K562 (cell line): ENCODE results near the gene GPR3. TPM values are rescaled to one million over a fixed set of nuclear protein-coding genes. Genes with fewer than 3 reads are reported as not detected.

Source experiments
- ATAC-seq: fragments of 200-7000 bp; cut with Tn5 transposase; 3 replicates; pipeline ENCODE4 v1.9.1; 2020; ENCODE audit warnings: moderate library complexity
- BruUV-seq: library from RNA; stranded (reverse); fragments of 400-500 nt; replicated peaks from 2 replicates; lab custom pipeline; 2021; lab: Mats Ljungman, UMichigan
- CTCF ChIA-PET: fragments of 300-600 bp; formaldehyde crosslinking; extraction: SDS; loops from one replicate; lab custom pipeline; 2021; ENCODE audit warnings: low intra/inter-chr PET ratio; lab: Yijun Ruan, JAX
- POLR2A ChIA-PET: fragments of 300-600, 350-650 bp; sonication (Branson Sonifier 250); formaldehyde crosslinking; extraction: SDS; loops from one replicate; lab custom pipeline; 2021; ENCODE audit warnings: antibody characterized with exemption, inconsistent platforms; lab: Yijun Ruan, JAX
- DNase-seq, 4 experiments: peaks; one replicate each; pipeline versions ENCODE4 v3.0.0 to v3.0.0-alpha.2; 2011 to 2018; ENCODE audit warnings: low spot score in 3 of 4, mixed read lengths in 3 of 4; ENCODE audit errors: extremely low read depth in 1 of 4
- FAIRE-seq: peaks from 2 replicates; lab custom pipeline; 2011; peaks lifted over from hg19 to GRCh38; lab: Jason Lieb, UNC
- H2AFZ ChIP-seq: 2 replicates; pipeline ENCODE4 v1.6.0; 2011; ENCODE audit warnings: low read depth, low read length, control low read depth, inconsistent platforms
- H3K27ac ChIP-seq: fragments of 200-600 bp; 3 replicates; pipeline ENCODE4 v1.8.0; 2011; ENCODE audit warnings: low read depth, mild to moderate bottlenecking, control low read depth, inconsistent platforms, low read length, moderate library complexity, mixed read lengths; ENCODE audit errors: extremely low read depth
- H3K27me3 ChIP-seq, 2 experiments: fragments of 300-600 bp in 1 of 2; 2 replicates in 1 of 2; 3 replicates in 1 of 2; pipeline versions ENCODE4 v1.6.0 to v1.8.0; 2011; ENCODE audit warnings: inconsistent platforms in 2 of 2, low read length in 2 of 2, mild to moderate bottlenecking in 1 of 2, mixed read lengths in 1 of 2, moderate library complexity in 1 of 2; ENCODE audit not compliant: control insufficient read depth in 2 of 2, insufficient read depth in 2 of 2
- H3K36me3 ChIP-seq: fragments of 300-600 bp; 3 replicates; pipeline ENCODE4 v1.8.0; 2011; ENCODE audit warnings: mild to moderate bottlenecking, low read length, inconsistent platforms; ENCODE audit not compliant: control insufficient read depth, insufficient read depth
- H3K4me1 ChIP-seq, 2 experiments: fragments of 200-600 bp in 1 of 2; replicated peaks in 1 of 2; 2 replicates in 1 of 2; 3 replicates in 1 of 2; pipeline versions ENCODE4 v1.5.1 to v1.8.0; 2011; ENCODE audit warnings: inconsistent platforms in 2 of 2, low read length in 2 of 2, mild to moderate bottlenecking in 1 of 2, mixed read lengths in 1 of 2, moderate library complexity in 1 of 2; ENCODE audit not compliant: control insufficient read depth in 2 of 2, insufficient read depth in 2 of 2
- H3K4me2 ChIP-seq: 2 replicates; pipeline ENCODE4 v1.6.1; 2011; ENCODE audit warnings: low read length, control low read depth, inconsistent platforms, mixed read lengths; ENCODE audit not compliant: insufficient read depth
- H3K4me3 ChIP-seq: fragments of 200-600 bp; sonication (generic), shearing (Covaris generic); 2 replicates; pipeline ENCODE4 v1.5.1; 2016; ENCODE audit warnings: control low read depth, inconsistent platforms
- H3K79me2 ChIP-seq: fragments of 200-600 bp; 3 replicates; pipeline ENCODE4 v1.8.0; 2011; ENCODE audit warnings: low read length, inconsistent platforms; ENCODE audit not compliant: control insufficient read depth, insufficient read depth
- H3K9ac ChIP-seq, 2 experiments: 2 replicates each; pipeline versions ENCODE4 v1.6.0 to v1.6.1; 2011; ENCODE audit warnings: low read depth in 2 of 2, low read length in 2 of 2, control low read depth in 1 of 2, inconsistent platforms in 1 of 2, mild to moderate bottlenecking in 1 of 2, mixed read lengths in 1 of 2; ENCODE audit not compliant: insufficient read depth in 1 of 2
- H3K9me1 ChIP-seq: one replicate; pipeline ENCODE4 v1.6.0; 2011; ENCODE audit warnings: inconsistent platforms, mild to moderate bottlenecking, low read length, moderate library complexity; ENCODE audit not compliant: control insufficient read depth, insufficient read depth
- H3K9me3 ChIP-seq: replicated peaks from 2 replicates; pipeline ENCODE4 v1.5.1; 2011; ENCODE audit warnings: low read depth, low read length, inconsistent platforms; ENCODE audit not compliant: control insufficient read depth, insufficient read depth
- H4K20me1 ChIP-seq: replicated peaks from 2 replicates; pipeline ENCODE4 v1.6.1; 2011; ENCODE audit warnings: low read length, inconsistent platforms, mixed read lengths; ENCODE audit not compliant: control insufficient read depth, insufficient read depth
- CHCHD3 ChIP-seq: fragments of 250-450 bp; sonication (Bioruptor Pico); IDR thresholded peaks from 2 replicates; pipeline ENCODE4 v2.1.2; 2022; ENCODE audit warnings: mild to moderate bottlenecking
- CREM ChIP-seq: IDR thresholded peaks from 2 replicates; pipeline ENCODE4 v1.6.1; 2014; ENCODE audit warnings: antibody characterized with exemption, low read depth
- HMGN3 ChIP-seq: IDR thresholded peaks from 2 replicates; pipeline ENCODE4 v1.6.1; 2011; ENCODE audit warnings: borderline replicate concordance, low read depth, mild to moderate bottlenecking, mixed read lengths, low read length; ENCODE audit not compliant: insufficient read length; ENCODE audit errors: extremely low read depth
- KDM4B ChIP-seq, 2 experiments: fragments of 450-650 bp in 1 of 2; sonication (generic) in 1 of 2; IDR thresholded peaks; 2 replicates each; pipeline ENCODE4 v1.6.1; 2016 to 2017; ENCODE audit warnings: borderline replicate concordance in 2 of 2, antibody characterized with exemption in 1 of 2, low read depth in 1 of 2, mild to moderate bottlenecking in 1 of 2
- KLF10 ChIP-seq: fragments of 250-450 bp; sonication (Bioruptor Pico); IDR thresholded peaks from 2 replicates; pipeline ENCODE4 v1.6.1; 2021; ENCODE audit warnings: matching md5 sums
- MBD2 ChIP-seq: sonication (generic); IDR thresholded peaks from 2 replicates; pipeline ENCODE4 v1.6.1; 2016; ENCODE audit warnings: low read depth, borderline replicate concordance
- MEIS2 ChIP-seq: fragments of 450-650 bp; IDR thresholded peaks from 2 replicates; pipeline ENCODE4 v1.6.1; 2014; ENCODE audit warnings: mild to moderate bottlenecking; ENCODE audit not compliant: partially characterized antibody
- MYNN ChIP-seq, 2 experiments: sonication (generic); formaldehyde crosslinking in 1 of 2; IDR thresholded peaks; 2 replicates each; pipeline versions ENCODE4 v1.5.0 to v1.6.1; 2016 to 2020; ENCODE audit warnings: antibody characterized with exemption in 1 of 2, missing genetic modification reagents in 1 of 2
- POLR2G ChIP-seq: fragments of 200-400 bp; formaldehyde crosslinking; IDR thresholded peaks from 2 replicates; pipeline ENCODE4 v1.6.1; 2017; ENCODE audit warnings: low read depth, mild to moderate bottlenecking, antibody characterized with exemption, low read length, moderate library complexity
- RCOR1 ChIP-seq, 2 experiments: IDR thresholded peaks; 2 replicates each; pipeline ENCODE4 v1.6.1; 2012; ENCODE audit warnings: low read depth in 2 of 2, low read length in 2 of 2, borderline replicate concordance in 1 of 2, improper control_type of control experiment in 1 of 2
- RHOXF2B ChIP-seq: fragments of 250-450 bp; sonication (Bioruptor Pico); conservative IDR thresholded peaks from 2 replicates; pipeline ENCODE4 v1.5.1; 2021
- SIN3A ChIP-seq, 2 experiments: fragments of 150-350 bp in 1 of 2; IDR thresholded peaks; 2 replicates each; pipeline ENCODE4 v1.6.1; 2011 to 2016; ENCODE audit warnings: borderline replicate concordance in 2 of 2, low read depth in 2 of 2, low read length in 2 of 2, mild to moderate bottlenecking in 2 of 2, moderate library complexity in 2 of 2; ENCODE audit not compliant: control insufficient read depth in 1 of 2
- ZNF696 ChIP-seq: fragments of 250-450 bp; sonication (Bioruptor Pico); conservative IDR thresholded peaks from 2 replicates; pipeline ENCODE4 v1.4.0; 2020; ENCODE audit warnings: mild to moderate bottlenecking, moderate library complexity
- in situ Hi-C: fragments of 300-500 bp; cut with MboI; formaldehyde crosslinking; loops from 4 replicates; pipeline ENCODE4 v1.15.0; 2018; ENCODE audit warnings: inconsistent platforms, mixed read lengths
- intact Hi-C: fragments of 100-400 bp; cut with micrococcal nuclease; formaldehyde crosslinking; loops from 2 replicates; pipeline ENCODE4 v1.14.2; 2022
- polyA plus RNA-seq, 8 experiments: library from polyadenylated mRNA; depleted of rRNA in 4 of 8; stranded (reverse) in 5 of 8; unstranded in 3 of 8; fragments of >200 nt; fragmentation: Nextera tagmentation in 2 of 8; fragmentation: Illumina TruSeq in 1 of 8; extraction: Ambion mirVana in 2 of 8; extraction: Trizol in 1 of 8; gene quantifications; 2 replicates each; pipeline versions ENCODE4 v1.2.1 to v1.2.3, GENCODE V29; 2011 to 2014; ENCODE audit warnings: inconsistent platforms in 1 of 8, missing spikeins in 1 of 8
- total RNA-seq, 7 experiments: library from RNA; depleted of rRNA in 6 of 7; stranded (reverse); fragments of >200 nt in 6 of 7; fragmentation: Illumina TruSeq in 2 of 7; extraction: Trizol in 2 of 7; gene quantifications; 2 replicates each; pipeline versions ENCODE4 v1.2.1 to v1.2.3, GENCODE V29; 2011 to 2021; ENCODE audit warnings: low replicate concordance in 1 of 7
- TF ChIP-seq, protein P1 (sequence below): fragments of 450-650 bp; conservative IDR thresholded peaks from 2 replicates; pipeline ENCODE4 v1.6.1; 2016; ENCODE audit warnings: missing genetic modification characterization, low read depth, mild to moderate bottlenecking, control low read depth, missing compliant biosample characterization
- TF ChIP-seq, protein P2 (sequence below): fragments of 250-450 bp; sonication (Bioruptor Pico); IDR thresholded peaks from 2 replicates; pipeline ENCODE4 v1.5.0; 2021

GPR3 gene
- total and polyA plus RNA-seq, 9 of the 15 experiments (the other 6 are each of a cell fraction or from before 2014, with no cell fraction given), result 0.24 to 11.5 (median 3.7) TPM

DNA sequence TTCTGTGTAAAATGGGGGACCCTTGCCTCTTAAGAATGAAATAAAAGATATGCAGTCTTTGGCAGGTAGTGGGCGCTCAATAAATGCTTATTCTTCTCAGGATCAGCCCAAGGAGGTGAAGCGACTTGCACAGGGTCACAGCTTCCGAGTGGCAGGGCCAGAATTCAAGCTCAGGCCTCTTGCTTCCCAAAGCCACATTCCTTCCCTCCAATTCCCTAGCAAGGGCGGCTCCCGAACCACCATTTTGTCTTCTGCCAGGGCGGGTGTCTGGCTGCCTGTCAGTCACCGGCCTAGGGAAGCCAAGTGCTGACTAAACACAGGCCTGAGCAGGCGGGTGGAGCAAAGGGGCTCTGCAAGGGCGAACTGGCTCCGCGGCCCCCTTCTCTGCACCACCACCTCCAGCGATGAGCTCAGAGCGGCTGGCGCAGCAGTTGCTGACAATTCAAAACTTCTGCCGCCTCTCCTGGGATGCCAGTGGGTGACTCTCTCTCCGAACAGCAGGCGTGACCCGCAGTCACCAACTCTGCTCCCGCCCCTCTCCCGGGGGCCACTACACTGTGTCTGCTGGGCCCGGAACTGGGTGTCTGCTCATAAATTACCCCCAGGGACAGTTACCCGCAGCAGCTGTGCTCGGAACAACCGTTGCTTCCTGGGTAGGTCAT lies 10.8 kb downstream of the GPR3 start (continued):
- TF ChIP-seq, protein P1, sequence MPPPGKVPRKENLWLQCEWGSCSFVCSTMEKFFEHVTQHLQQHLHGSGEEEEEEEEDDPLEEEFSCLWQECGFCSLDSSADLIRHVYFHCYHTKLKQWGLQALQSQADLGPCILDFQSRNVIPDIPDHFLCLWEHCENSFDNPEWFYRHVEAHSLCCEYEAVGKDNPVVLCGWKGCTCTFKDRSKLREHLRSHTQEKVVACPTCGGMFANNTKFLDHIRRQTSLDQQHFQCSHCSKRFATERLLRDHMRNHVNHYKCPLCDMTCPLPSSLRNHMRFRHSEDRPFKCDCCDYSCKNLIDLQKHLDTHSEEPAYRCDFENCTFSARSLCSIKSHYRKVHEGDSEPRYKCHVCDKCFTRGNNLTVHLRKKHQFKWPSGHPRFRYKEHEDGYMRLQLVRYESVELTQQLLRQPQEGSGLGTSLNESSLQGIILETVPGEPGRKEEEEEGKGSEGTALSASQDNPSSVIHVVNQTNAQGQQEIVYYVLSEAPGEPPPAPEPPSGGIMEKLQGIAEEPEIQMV (tag), result no peak
- no peak for TF ChIP-seq CHCHD3 (CRISPR knock-in tag)
- TF ChIP-seq HMGN3, result peak; percentile 50
- peak; percentile 66 for TF ChIP-seq POLR2G
- peak; percentile 37 for TF ChIP-seq MEIS2
- no peak for TF ChIP-seq MYNN (IDR thresholded peaks at IDR 0.05)
- no peak for TF ChIP-seq MYNN (CRISPR knock-in tag; IDR thresholded peaks at IDR 0.05)

DNA sequence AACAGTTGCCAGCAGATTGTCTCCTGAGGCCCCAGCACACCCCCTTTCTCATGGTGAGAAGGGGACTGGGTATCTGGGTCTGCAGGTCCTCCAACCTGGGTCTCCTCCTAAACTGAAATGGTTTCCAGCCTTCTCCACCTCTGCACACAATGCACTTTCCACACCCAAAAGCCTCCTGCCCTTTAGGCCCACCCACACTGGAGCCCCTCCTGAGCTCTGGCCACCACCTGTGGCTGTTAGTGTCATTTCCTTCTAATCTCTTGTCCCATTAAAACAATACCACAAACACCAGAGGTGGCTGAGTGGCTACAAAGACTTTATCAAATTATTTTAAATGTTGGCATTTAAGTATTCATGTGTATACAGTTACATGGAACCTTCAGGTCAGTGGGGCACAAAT lies 11.5 kb downstream of the GPR3 start:
- peaks cover 0 to 20% of the 10 kb centered on the region in 2 experiments; a peak in 2 of 5 replicates for H3K4me1 ChIP-seq
- no peaks in the 10 kb centered on the region for H3K9me1 ChIP-seq
- intact Hi-C loops (no loop called here), in situ Hi-C loops (no loop called here)
- H3K36me3 ChIP-seq, result peaks cover 43% of the 10 kb centered on the region
- FAIRE-seq (no peak), DNase-seq (no peak), ATAC-seq (no peak; the same call in 2 of the 3 replicates)
- no peak overlapping the region for H3K4me3 ChIP-seq
- H4K20me1 ChIP-seq, result no peaks in the 10 kb centered on the region
- no TSS peak for BruUV-seq
- no peak overlapping the region for H3K9ac ChIP-seq
- no peaks in the 10 kb centered on the region for H3K9me3 ChIP-seq
- TF ChIP-seq ZNF696 (CRISPR knock-in tag) (no peak), RHOXF2B (CRISPR knock-in tag) (no peak), RCOR1 (IDR thresholded peaks at IDR 0.05; ENCODE audit: borderline replicate concordance in 1 of 2, low read depth in 2 of 2, low read length in 2 of 2) (no peak), MBD2 (no peak), SIN3A (IDR thresholded peaks at IDR 0.05; ENCODE audit: borderline replicate concordance in 2 of 2, control insufficient read depth in 1 of 2, low read depth in 2 of 2, low read length in 2 of 2) (no peak), CREM (no peak), KDM4B (IDR thresholded peaks at IDR 0.05; ENCODE audit: borderline replicate concordance in 2 of 2, low read depth in 1 of 2) (no peak), KLF10 (CRISPR knock-in tag) (no peak)
- TF ChIP-seq, protein P2, sequence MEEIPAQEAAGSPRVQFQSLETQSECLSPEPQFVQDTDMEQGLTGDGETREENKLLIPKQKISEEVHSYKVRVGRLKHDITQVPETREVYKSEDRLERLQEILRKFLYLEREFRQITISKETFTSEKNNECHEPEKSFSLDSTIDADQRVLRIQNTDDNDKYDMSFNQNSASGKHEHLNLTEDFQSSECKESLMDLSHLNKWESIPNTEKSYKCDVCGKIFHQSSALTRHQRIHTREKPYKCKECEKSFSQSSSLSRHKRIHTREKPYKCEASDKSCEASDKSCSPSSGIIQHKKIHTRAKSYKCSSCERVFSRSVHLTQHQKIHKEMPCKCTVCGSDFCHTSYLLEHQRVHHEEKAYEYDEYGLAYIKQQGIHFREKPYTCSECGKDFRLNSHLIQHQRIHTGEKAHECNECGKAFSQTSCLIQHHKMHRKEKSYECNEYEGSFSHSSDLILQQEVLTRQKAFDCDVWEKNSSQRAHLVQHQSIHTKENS, result no peak
- no peak overlapping the region for H2AFZ ChIP-seq
- no peaks in the 10 kb centered on the region for H3K27me3 ChIP-seq
- ChIA-PET CTCF (interaction anchor here (2.7 kb wide), 1 partner anchor 202 kb away, joined by 20 read pairs; no protein-coding TSS in a partner anchor), POLR2A (interaction anchor here (2.2 kb wide), 1 partner anchor 11 kb away, joined by 11 read pairs; no protein-coding TSS in a partner anchor)
- no peak overlapping the region for H3K27ac ChIP-seq
- H3K79me2 ChIP-seq, result no peaks in the 10 kb centered on the region
- no peak overlapping the region for H3K4me2 ChIP-seq
